Heart left ventricle (tissue), 16 donors: Measurements from ENCODE around the gene C2orf81. TPM values are rescaled to one million over a fixed set of nuclear protein-coding genes. Genes with fewer than 3 reads are reported as not detected.
"Not testable (repeated sequence)": the region's sequence is repeated elsewhere in the genome, so short reads cannot be mapped to it uniquely, and the experiment has no call there.

ENCODE experiments used
- ATAC-seq, 4 donors: fragments of 200-7000 bp; cut with Tn5 transposase; one replicate each; pipeline ENCODE4 v1.9.1; 2020 to 2022; ENCODE audit warnings: moderate library complexity in 4 of 4, mild to moderate bottlenecking in 3 of 4, moderate number of reproducible peaks in 1 of 4
- DNase-seq, 5 donors: peaks; one replicate each; pipeline ENCODE4 v3.0.0-alpha.2; 2020
- H3K27ac ChIP-seq, 12 donors: fragments of 200-600 bp; sonication (generic) in 4 of 12; one replicate each; pipeline versions ENCODE4 v1.5.0 to v1.8.0; 2016 to 2022; ENCODE audit warnings: mild to moderate bottlenecking in 2 of 12
- H3K27me3 ChIP-seq, 9 donors: fragments of 200-600 bp; sonication (generic) in 2 of 9; one replicate each; pipeline versions ENCODE4 v1.5.1 to v1.8.0; 2016 to 2022; ENCODE audit warnings: mild to moderate bottlenecking in 3 of 9
- H3K36me3 ChIP-seq, 9 donors: fragments of 200-600 bp; sonication (generic) in 2 of 9; one replicate each; pipeline versions ENCODE4 v1.5.0 to v1.8.0; 2018 to 2022; ENCODE audit warnings: mild to moderate bottlenecking in 2 of 9
- H3K4me1 ChIP-seq, 12 donors: fragments of 200-600 bp; sonication (generic) in 4 of 12; one replicate each; pipeline versions ENCODE4 v1.5.0 to v1.8.0; 2016 to 2022; ENCODE audit warnings: mild to moderate bottlenecking in 3 of 12
- H3K4me3 ChIP-seq, 12 donors: fragments of 200-600 bp; sonication (generic) in 4 of 12; one replicate each; pipeline versions ENCODE4 v1.5.0 to v1.8.0; 2017 to 2022; ENCODE audit warnings: mild to moderate bottlenecking in 9 of 12, moderate library complexity in 4 of 12
- H3K9me3 ChIP-seq, 12 donors: fragments of 200-600 bp; sonication (generic) in 4 of 12; one replicate each; pipeline versions ENCODE4 v1.5.0 to v1.8.0; 2016 to 2022; ENCODE audit warnings: mild to moderate bottlenecking in 1 of 12
- POLR2A ChIP-seq, 2 donors: fragments of 450-650 bp; IDR thresholded peaks; one replicate each; pipeline ENCODE4 v1.6.1; 2017; ENCODE audit warnings: antibody characterized with exemption in 2 of 2, mild to moderate bottlenecking in 2 of 2, moderate library complexity in 2 of 2
- WGBS, 4 donors: extraction: QIAGEN DNeasy Blood & Tissue Kit in 2 of 4; methylation state at CpG; one replicate each; pipeline versions ENCODE4 v1.1.5 to v1.1.7; 2013 to 2018; 5-methylcytosine and 5-hydroxymethylcytosine counted together
- intact Hi-C, 10 donors: fragments of 100-400 bp; cut with DNase I; formaldehyde crosslinking; loops; one replicate each; pipeline versions ENCODE4 v1.11.1 to v1.14.2; 2022
- polyA plus RNA-seq, 2 donors: library from polyadenylated mRNA; stranded (reverse); fragments of 200-250 nt; gene quantifications; one replicate each; pipeline ENCODE4 v1.2.3, GENCODE V29; 2013
- total RNA-seq, 9 donors: library from RNA; depleted of rRNA in 2 of 9; stranded (reverse); fragments of >200 nt in 2 of 9; fragmentation: NEBNext Ultra II Directional in 3 of 9; extraction: Animal tissue kit (Norgen Biotek cat#: 25700) in 3 of 9; gene quantifications; one replicate each; pipeline versions ENCODE4 v1.1.0 to v1.2.4, GENCODE V29; 2016 to 2023
- TF ChIP-seq, protein P1 (sequence below), 12 donors: fragments of 200-600 bp; sonication (generic) in 4 of 12; IDR thresholded peaks; one replicate each; pipeline versions ENCODE4 v1.5.0 to v1.8.0; 2018 to 2022; ENCODE audit warnings: antibody characterized with exemption in 12 of 12, mild to moderate bottlenecking in 5 of 12
- donor health status: ischemic (EF 13 %, LVEDD 7.1; RV severe dilation, severe dysfunction).
- donor health status: healthy with polysubstance abuse.
- donor health status: DM: no; HTN: yes; CAD: no.
- donor health status: DM: no; HTN: no; CAD: no.
- donor health status: ischemic (EF 25% LVEDD 6.9; RV normal size, moderate dysfunction).
- donor health status: ischemic (EF 25% LVEDD 5.7; RV mildly dilated, moderate dysfunction).
- donor health status: healthy.
- donor health status: DM: yes; HTN: yes; CAD: no.
- donor health status: ischemic (EF 35%, LVEDD 5.7; RV mildly dilated, moderate dysfunction).
- donor health status: nonischemic (EF 11% LVEDD 7.7; RV severe dilation, severe dysfunction).
- donor health status: DM: yes; HTN: yes; CAD: no.
- donor health status: PGD.
- donor health status: ischemic (EF 29% LVEDD 5.4; RV normal size, mild dysfunction).
- donor health status: nonischemic (EF 23%, LVEDD 6.1; RV moderate dilation, normal function).

Gene C2orf81
- total and polyA plus RNA-seq, 11 donors, result 0.48 to 2.3 (median 0.86) TPM

DNA sequence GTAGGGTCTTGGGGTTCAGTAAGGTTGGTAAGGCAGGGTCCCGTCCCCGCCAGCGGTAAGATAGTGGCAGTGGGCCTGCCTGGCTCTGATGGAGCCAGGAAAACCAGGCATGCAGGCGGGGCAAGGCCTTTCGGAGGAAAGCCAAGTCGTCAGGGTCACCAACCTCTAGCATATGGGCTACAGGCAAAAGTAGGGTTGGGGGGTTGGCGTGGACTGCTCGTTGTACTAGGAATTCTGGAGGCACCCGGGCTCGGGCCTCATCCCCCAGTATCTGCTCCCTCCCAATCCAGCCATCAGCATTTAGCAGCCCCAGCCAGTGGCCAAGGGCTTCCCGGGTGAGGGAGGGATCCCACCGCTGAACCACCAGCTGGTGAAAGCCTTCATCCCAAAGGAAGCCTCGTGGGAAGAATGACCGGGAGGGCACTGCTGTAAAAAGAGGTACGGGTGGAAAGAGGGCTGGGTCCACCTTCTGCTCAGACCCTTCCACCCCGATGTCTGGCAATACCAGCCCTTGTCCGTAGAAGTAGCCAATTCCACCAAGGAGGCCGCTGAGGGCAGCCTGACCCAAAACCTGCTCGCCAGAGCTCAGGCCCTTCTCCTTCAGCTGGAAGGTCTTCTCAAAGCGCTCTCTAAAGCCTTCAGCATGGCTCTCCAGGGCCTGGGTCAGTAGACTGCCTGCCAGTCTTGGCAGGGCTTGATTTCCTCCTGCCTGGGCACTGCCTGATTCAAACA is 40.8 kb upstream of the C2orf81 start:
- intact Hi-C loops, result no loop called here
- H3K9me3 ChIP-seq, result no peaks in the 10 kb centered on the region
- no peak for TF ChIP-seq POLR2A (IDR thresholded peaks at IDR 0.05)
- TF ChIP-seq, protein P1, sequence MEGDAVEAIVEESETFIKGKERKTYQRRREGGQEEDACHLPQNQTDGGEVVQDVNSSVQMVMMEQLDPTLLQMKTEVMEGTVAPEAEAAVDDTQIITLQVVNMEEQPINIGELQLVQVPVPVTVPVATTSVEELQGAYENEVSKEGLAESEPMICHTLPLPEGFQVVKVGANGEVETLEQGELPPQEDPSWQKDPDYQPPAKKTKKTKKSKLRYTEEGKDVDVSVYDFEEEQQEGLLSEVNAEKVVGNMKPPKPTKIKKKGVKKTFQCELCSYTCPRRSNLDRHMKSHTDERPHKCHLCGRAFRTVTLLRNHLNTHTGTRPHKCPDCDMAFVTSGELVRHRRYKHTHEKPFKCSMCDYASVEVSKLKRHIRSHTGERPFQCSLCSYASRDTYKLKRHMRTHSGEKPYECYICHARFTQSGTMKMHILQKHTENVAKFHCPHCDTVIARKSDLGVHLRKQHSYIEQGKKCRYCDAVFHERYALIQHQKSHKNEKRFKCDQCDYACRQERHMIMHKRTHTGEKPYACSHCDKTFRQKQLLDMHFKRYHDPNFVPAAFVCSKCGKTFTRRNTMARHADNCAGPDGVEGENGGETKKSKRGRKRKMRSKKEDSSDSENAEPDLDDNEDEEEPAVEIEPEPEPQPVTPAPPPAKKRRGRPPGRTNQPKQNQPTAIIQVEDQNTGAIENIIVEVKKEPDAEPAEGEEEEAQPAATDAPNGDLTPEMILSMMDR (IDR thresholded peaks at IDR 0.05), result no peak
- 88 to 94% (median 91%) methylated on average over 15 to 20 of the region's 20 CpGs for WGBS, 4 donors
- H3K27ac ChIP-seq, result no peak overlapping the region
- peaks cover 0 to 24% (median 22%) of the 10 kb centered on the region in 9 donors for H3K36me3 ChIP-seq
- peaks cover 6 to 35% (median 23%) of the 10 kb centered on the region in 12 donors for H3K4me1 ChIP-seq
- no peaks in the 10 kb centered on the region for H3K27me3 ChIP-seq
- ATAC-seq (no peak), DNase-seq (no peak)
- H3K4me3 ChIP-seq, result no peak overlapping the region

DNA sequence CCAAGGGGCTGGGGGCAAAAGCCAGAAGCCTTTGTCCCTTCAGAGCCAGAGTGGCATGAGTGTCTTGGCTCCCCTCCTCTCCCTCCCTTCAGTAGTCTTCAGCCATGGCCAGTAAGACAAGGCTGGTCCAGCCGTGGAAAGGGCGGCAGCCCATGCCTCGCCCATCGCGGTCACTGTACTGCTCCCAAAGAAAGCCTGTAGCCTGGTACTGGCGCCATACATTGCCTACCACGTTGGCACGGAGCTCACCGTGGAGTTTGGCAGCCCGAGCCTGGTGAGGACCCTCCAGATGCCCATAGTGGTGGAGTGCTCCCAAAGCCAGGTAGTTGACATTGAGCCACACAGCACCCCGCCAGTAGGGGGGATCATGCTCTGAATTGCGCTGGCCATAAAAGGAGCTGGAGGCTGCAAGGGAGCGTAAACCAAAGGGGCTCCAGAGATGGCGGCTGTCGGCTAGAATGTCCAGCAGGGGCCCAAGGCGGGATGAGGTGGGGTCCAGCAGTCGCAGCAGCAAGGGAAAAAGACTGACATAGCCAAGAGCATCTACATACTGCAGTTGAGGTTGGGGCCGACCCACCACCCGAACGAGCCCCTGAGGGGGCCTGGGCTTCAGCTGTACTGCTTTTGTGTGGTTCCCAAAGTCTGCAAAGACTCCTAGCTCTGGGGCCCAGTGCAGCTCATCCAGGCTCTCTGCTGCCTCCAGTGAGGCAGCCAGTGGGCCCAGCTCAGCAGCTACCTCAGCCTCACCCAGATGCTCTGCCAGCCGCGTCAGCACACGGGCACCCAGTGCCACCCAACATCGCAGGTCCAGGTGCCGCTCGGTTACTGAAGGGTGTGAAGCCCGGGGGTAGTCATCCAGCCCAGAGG is 40.0 kb upstream of the C2orf81 start:
- Histone ChIP-seq H3K36me3 (peaks cover 0 to 24% (median 22%) of the 10 kb centered on the region in 9 donors), H3K4me3 (no peak overlapping the region), H3K27me3 (no peaks in the 10 kb centered on the region), H3K27ac (no peak overlapping the region), H3K4me1 (peaks cover 7 to 43% (median 31%) of the 10 kb centered on the region in 12 donors), H3K9me3 (no peaks in the 10 kb centered on the region)
- DNase-seq, result no peak
- TF ChIP-seq, protein P1 (IDR thresholded peaks at IDR 0.05), result no peak
- no peak for TF ChIP-seq POLR2A (IDR thresholded peaks at IDR 0.05)
- no peak for ATAC-seq
- WGBS, 4 donors, result 89 to 93% (median 91%) methylated on average over 19 to 27 of the region's 27 CpGs
- intact Hi-C loops, result no loop called here

DNA sequence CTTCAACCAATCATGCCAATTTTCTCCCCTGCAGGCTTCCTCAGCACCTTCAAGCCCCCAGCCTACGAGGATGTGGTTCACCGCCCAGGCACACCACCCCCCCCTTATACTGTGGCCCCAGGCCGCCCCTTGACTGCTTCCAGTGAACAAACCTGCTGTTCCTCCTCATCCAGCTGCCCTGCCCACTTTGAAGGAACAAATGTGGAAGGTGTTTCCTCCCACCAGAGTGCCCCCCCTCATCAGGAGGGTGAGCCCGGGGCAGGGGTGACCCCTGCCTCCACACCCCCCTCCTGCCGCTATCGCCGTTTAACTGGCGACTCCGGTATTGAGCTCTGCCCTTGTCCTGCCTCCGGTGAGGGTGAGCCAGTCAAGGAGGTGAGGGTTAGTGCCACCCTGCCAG is 38.8 kb upstream of the C2orf81 start:
- DNase-seq, intact Hi-C loops, H3K27ac ChIP-seq, H3K9me3 ChIP-seq, ATAC-seq, H3K27me3 ChIP-seq, H3K4me3 ChIP-seq: not testable (repeated sequence)
- H3K4me1 ChIP-seq, result peaks cover 11 to 46% (median 37%) of the 10 kb centered on the region in 12 donors
- WGBS, 4 donors, result 88 to 91% (median 89%) methylated on average over 10 of the region's 10 CpGs
- H3K36me3 ChIP-seq, result peaks cover 0 to 27% (median 22%) of the 10 kb centered on the region in 9 donors

DNA sequence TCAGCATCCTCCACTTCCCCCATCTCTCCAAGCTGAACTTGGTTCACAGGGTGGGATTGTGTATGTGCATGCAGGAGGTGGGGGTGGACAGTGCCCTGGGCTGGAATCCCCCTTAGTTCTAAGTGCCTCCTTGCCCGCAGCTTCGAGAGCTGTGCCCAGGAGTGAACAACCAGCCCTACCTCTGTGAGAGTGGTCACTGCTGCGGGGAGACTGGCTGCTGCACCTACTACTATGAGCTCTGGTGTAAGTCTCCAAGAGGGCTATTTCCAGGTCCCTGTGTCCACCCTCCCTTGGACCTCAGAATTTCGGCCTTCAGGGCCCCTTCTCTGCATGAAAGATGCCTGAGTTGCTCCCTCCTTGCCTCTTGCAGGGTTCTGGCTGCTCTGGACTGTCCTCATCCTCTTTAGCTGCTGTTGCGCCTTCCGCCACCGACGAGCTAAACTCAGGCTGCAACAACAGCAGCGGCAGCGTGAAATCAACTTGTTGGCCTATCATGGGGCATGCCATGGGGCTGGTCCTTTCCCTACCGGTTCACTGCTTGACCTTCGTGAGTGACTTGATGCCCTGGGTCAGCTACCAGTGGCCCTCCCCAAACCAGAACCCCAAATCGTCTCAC is 38.2 kb upstream of the C2orf81 start:
- H3K27me3 ChIP-seq, H3K9me3 ChIP-seq, H3K27ac ChIP-seq, ATAC-seq, DNase-seq: not testable (repeated sequence)
- intact Hi-C loops, result loop anchor here in 1 of 10 donors (5.0 kb wide), 1 partner anchor 42 kb away; no protein-coding TSS in a partner anchor
- Histone ChIP-seq H3K36me3 (peaks cover 0 to 27% (median 22%) of the 10 kb centered on the region in 9 donors), H3K4me1 (peaks cover 11 to 44% (median 37%) of the 10 kb centered on the region in 12 donors), H3K4me3 (peak overlapping the region in 5 of 12 donors; percentile 73 to 83 (median 80))
- WGBS, 4 donors, result 79 to 86% (median 85%) methylated on average over 13 of the region's 13 CpGs
